ENCODE data around the gene MAGEB2.
"Not testable (repeated sequence)": the region's sequence is repeated elsewhere in the genome, so short reads cannot be mapped to it uniquely, and the experiment has no call there.

Gene MAGEB2

DNA sequence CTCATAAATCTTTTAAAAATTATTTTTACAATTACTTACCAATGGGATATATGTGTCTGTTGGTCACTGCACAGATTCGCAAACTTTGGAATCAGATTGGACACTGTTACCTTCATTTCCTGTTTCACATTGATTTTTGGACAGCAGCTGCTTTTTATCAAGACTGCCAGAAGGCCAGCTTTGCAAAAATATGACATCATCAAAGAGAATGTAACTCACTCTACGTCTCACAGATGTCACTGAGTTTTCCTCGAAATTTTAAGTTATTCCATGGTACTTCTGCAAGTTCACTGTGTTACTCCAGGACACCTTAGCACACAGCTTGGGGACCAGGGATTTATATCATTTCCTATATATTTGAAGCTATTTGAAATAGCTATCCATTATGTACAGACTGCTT, 31.8 kb upstream of the MAGEB2 start:
- H3K4me2 ChIP-seq (ENCODE audit: low read depth, low read length, poor library complexity, severe bottlenecking), result no peak overlapping the region
- no peak overlapping the region for H3K9ac ChIP-seq (ENCODE audit: low read depth, low read length, poor library complexity, severe bottlenecking)
- TF ChIP-seq, protein P1, sequence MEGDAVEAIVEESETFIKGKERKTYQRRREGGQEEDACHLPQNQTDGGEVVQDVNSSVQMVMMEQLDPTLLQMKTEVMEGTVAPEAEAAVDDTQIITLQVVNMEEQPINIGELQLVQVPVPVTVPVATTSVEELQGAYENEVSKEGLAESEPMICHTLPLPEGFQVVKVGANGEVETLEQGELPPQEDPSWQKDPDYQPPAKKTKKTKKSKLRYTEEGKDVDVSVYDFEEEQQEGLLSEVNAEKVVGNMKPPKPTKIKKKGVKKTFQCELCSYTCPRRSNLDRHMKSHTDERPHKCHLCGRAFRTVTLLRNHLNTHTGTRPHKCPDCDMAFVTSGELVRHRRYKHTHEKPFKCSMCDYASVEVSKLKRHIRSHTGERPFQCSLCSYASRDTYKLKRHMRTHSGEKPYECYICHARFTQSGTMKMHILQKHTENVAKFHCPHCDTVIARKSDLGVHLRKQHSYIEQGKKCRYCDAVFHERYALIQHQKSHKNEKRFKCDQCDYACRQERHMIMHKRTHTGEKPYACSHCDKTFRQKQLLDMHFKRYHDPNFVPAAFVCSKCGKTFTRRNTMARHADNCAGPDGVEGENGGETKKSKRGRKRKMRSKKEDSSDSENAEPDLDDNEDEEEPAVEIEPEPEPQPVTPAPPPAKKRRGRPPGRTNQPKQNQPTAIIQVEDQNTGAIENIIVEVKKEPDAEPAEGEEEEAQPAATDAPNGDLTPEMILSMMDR (conservative IDR thresholded peaks at IDR 0.05; ENCODE audit: low read length), result no peak
- TF ChIP-seq EZH2phosphoT487 (IDR thresholded peaks at IDR 0.05; ENCODE audit: borderline replicate concordance), result no peak
- no peaks in the 10 kb centered on the region for H3K36me3 ChIP-seq (ENCODE audit: insufficient read depth, low read length)
- no peak overlapping the region for H3K4me3 ChIP-seq (ENCODE audit: low read length, poor library complexity, severe bottlenecking)
- H3K27me3 ChIP-seq (ENCODE audit: insufficient read depth, low read length, poor library complexity, severe bottlenecking), result no peaks in the 10 kb centered on the region
- H4K20me1 ChIP-seq (ENCODE audit: insufficient read depth, low read length, poor library complexity, severe bottlenecking), result no peaks in the 10 kb centered on the region
- H3K79me2 ChIP-seq (ENCODE audit: insufficient read depth, low read length), result no peaks in the 10 kb centered on the region
- no peaks in the 10 kb centered on the region for H3F3A ChIP-seq (ENCODE audit: low read depth)
- no peaks in the 10 kb centered on the region for H3K9me2 ChIP-seq (replicated peaks; ENCODE audit: low read depth, low read length)
- no peaks in the 10 kb centered on the region for H3K4me1 ChIP-seq (ENCODE audit: insufficient read depth, low read length, poor library complexity, severe bottlenecking)
- no peak overlapping the region for H2AFZ ChIP-seq (ENCODE audit: low read length)
- H3K9me3 ChIP-seq (ENCODE audit: insufficient read depth, low read depth, low read length), result no peaks in the 10 kb centered on the region

DNA sequence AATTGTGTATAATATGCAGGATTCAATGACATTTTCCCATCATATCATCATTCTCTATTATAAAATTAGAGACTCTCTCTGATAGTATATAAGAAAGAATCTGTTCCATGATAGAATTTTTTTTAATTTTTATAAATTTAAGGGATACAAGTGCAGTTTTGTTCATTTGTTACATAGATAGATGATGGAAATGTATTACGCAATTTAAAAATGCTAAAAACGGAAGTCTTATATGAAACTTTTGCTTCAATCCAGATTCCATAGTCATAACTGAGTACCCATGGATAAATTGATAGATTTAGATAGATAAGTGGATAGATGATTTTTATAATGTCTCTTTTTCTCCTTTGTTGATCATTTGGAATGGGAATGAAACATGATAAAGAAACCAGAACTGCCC, 24.9 kb upstream of the MAGEB2 start:
- H2AFZ ChIP-seq (ENCODE audit: low read length), result no peak overlapping the region
- no peaks in the 10 kb centered on the region for H3K79me2 ChIP-seq (ENCODE audit: insufficient read depth, low read length)
- H4K20me1 ChIP-seq (ENCODE audit: insufficient read depth, low read length, poor library complexity, severe bottlenecking), result no peaks in the 10 kb centered on the region
- H3K27me3 ChIP-seq (ENCODE audit: insufficient read depth, low read length, poor library complexity, severe bottlenecking), result no peaks in the 10 kb centered on the region
- H3K9me2 ChIP-seq (replicated peaks; ENCODE audit: low read depth, low read length), result no peaks in the 10 kb centered on the region
- no peaks in the 10 kb centered on the region for H3K36me3 ChIP-seq (ENCODE audit: insufficient read depth, low read length)
- TF ChIP-seq EZH2phosphoT487 (IDR thresholded peaks at IDR 0.05; ENCODE audit: borderline replicate concordance), result no peak
- TF ChIP-seq, protein P1 (conservative IDR thresholded peaks at IDR 0.05; ENCODE audit: low read length), result no peak
- no peak overlapping the region for H3K4me2 ChIP-seq (ENCODE audit: low read depth, low read length, poor library complexity, severe bottlenecking)
- no peak overlapping the region for H3K4me3 ChIP-seq (ENCODE audit: low read length, poor library complexity, severe bottlenecking)
- H3F3A ChIP-seq (ENCODE audit: low read depth), result no peaks in the 10 kb centered on the region
- H3K4me1 ChIP-seq (ENCODE audit: insufficient read depth, low read length, poor library complexity, severe bottlenecking), result no peaks in the 10 kb centered on the region
- H3K9ac ChIP-seq (ENCODE audit: low read depth, low read length, poor library complexity, severe bottlenecking), result no peak overlapping the region
- H3K9me3 ChIP-seq (ENCODE audit: insufficient read depth, low read depth, low read length), result no peaks in the 10 kb centered on the region

DNA sequence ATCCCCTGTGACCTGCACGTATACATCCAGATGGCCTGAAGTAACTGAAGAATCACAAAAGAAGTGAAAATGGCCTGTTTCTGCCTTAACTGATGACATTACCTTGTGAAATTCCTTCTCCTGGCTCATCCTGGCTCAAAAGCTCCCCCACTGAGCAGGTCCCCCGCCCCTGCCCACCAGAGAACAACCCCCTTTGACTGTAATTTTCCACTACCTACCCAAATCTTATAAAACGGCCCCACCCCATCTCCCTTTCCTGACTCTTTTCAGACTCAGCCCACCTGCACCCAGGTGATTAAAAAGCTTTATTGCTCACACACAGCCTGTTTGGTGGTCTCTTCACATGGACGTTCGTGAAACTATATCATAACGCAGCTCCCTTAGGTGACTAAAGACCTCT, 21.5 kb upstream of the MAGEB2 start:
- not testable (repeated sequence) for H3K4me2 ChIP-seq (ENCODE audit: low read depth, low read length, poor library complexity, severe bottlenecking); H3K9me3 ChIP-seq (ENCODE audit: insufficient read depth, low read depth, low read length); H2AFZ ChIP-seq (ENCODE audit: low read length); H3K79me2 ChIP-seq (ENCODE audit: insufficient read depth, low read length); H3K4me3 ChIP-seq (ENCODE audit: low read length, poor library complexity, severe bottlenecking); H3K9me2 ChIP-seq (replicated peaks; ENCODE audit: low read depth, low read length); H3K36me3 ChIP-seq (ENCODE audit: insufficient read depth, low read length); H3K4me1 ChIP-seq (ENCODE audit: insufficient read depth, low read length, poor library complexity, severe bottlenecking); H3K27me3 ChIP-seq (ENCODE audit: insufficient read depth, low read length, poor library complexity, severe bottlenecking); H3K9ac ChIP-seq (ENCODE audit: low read depth, low read length, poor library complexity, severe bottlenecking); H4K20me1 ChIP-seq (ENCODE audit: insufficient read depth, low read length, poor library complexity, severe bottlenecking); H3F3A ChIP-seq (ENCODE audit: low read depth)

DNA sequence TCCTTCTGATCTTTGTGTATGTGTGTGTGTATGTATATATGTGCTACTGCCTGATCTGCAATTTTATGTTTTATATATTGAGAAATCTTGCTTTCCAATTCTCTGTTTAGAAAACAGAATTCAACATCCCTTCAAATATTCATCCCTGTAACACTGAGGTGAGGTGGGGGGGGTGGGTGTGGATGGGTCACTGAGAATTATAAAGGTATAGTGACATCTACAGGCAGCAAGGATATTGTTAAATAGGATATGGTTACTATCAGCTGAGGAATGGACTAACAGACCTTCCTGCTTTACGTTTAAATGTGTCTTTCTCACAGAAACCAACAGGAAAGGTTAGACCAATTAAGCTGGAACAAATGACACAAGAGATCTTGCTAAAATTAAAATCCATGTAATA, 19.0 kb upstream of the MAGEB2 start:
- H3K9me2 ChIP-seq (replicated peaks; ENCODE audit: low read depth, low read length), result no peaks in the 10 kb centered on the region
- no peak for TF ChIP-seq EZH2phosphoT487 (IDR thresholded peaks at IDR 0.05; ENCODE audit: borderline replicate concordance)
- TF ChIP-seq, protein P1 (conservative IDR thresholded peaks at IDR 0.05; ENCODE audit: low read length), result peak; percentile 61
- H4K20me1 ChIP-seq (ENCODE audit: insufficient read depth, low read length, poor library complexity, severe bottlenecking), result no peaks in the 10 kb centered on the region
- H3K79me2 ChIP-seq (ENCODE audit: insufficient read depth, low read length), result no peaks in the 10 kb centered on the region
- H3K9ac ChIP-seq (ENCODE audit: low read depth, low read length, poor library complexity, severe bottlenecking), result no peak overlapping the region
- no peak overlapping the region for H3K4me3 ChIP-seq (ENCODE audit: low read length, poor library complexity, severe bottlenecking)
- H3K9me3 ChIP-seq (ENCODE audit: insufficient read depth, low read depth, low read length), result no peaks in the 10 kb centered on the region
- no peaks in the 10 kb centered on the region for H3K4me1 ChIP-seq (ENCODE audit: insufficient read depth, low read length, poor library complexity, severe bottlenecking)
- H3K27me3 ChIP-seq (ENCODE audit: insufficient read depth, low read length, poor library complexity, severe bottlenecking), result no peaks in the 10 kb centered on the region
- peak overlapping the region; percentile 27 for H3K4me2 ChIP-seq (ENCODE audit: low read depth, low read length, poor library complexity, severe bottlenecking)
- H2AFZ ChIP-seq (ENCODE audit: low read length), result peak overlapping the region; percentile 73; the same call in 1 of the 2 replicates
- no peaks in the 10 kb centered on the region for H3F3A ChIP-seq (ENCODE audit: low read depth)
- H3K36me3 ChIP-seq (ENCODE audit: insufficient read depth, low read length), result no peaks in the 10 kb centered on the region

Data from Loucy (cell line).